Mesenchymal stem cell (in vitro differentiated cells and primary cell): Measurements from ENCODE around the gene FAM151B.

Source experiments
- DNase-seq: peaks from one replicate; pipeline ENCODE4 v3.0.0-alpha.2; 2013
- H2AFZ ChIP-seq: one replicate; pipeline ENCODE4 v1.6.1; 2013; ENCODE audit warnings: low read depth, mild to moderate bottlenecking, control low read depth, inconsistent platforms, low read length, moderate library complexity
- H2AK5ac ChIP-seq: 2 replicates; pipeline ENCODE4 v1.6.1; 2013; ENCODE audit warnings: low read length, moderate library complexity, mild to moderate bottlenecking, inconsistent platforms; ENCODE audit not compliant: severe bottlenecking
- H2BK120ac ChIP-seq: one replicate; pipeline ENCODE4 v1.6.1; 2013; ENCODE audit warnings: low read depth, mild to moderate bottlenecking, inconsistent platforms, low read length, moderate library complexity
- H2BK12ac ChIP-seq, 2 experiments: one replicate each; pipeline ENCODE4 v1.6.1; 2013; ENCODE audit warnings: inconsistent platforms in 2 of 2, low read length in 2 of 2, mild to moderate bottlenecking in 2 of 2, moderate library complexity in 2 of 2, control low read depth in 1 of 2
- H2BK15ac ChIP-seq: one replicate; pipeline ENCODE4 v1.6.1; 2013; ENCODE audit warnings: mild to moderate bottlenecking, low read depth, inconsistent platforms; ENCODE audit not compliant: poor library complexity, severe bottlenecking
- H2BK5ac ChIP-seq: 2 replicates; pipeline ENCODE4 v1.6.1; 2013; ENCODE audit warnings: low read depth, mild to moderate bottlenecking, low read length, control low read depth, inconsistent platforms; ENCODE audit not compliant: poor library complexity, severe bottlenecking
- H3K14ac ChIP-seq, 2 experiments: one replicate each; pipeline ENCODE4 v1.6.1; 2013; ENCODE audit warnings: inconsistent platforms in 2 of 2, low read length in 2 of 2, control low read depth in 1 of 2, mild to moderate bottlenecking in 1 of 2, moderate library complexity in 1 of 2
- H3K18ac ChIP-seq, 2 experiments: one replicate each; pipeline ENCODE4 v1.6.1; 2013; ENCODE audit warnings: inconsistent platforms in 2 of 2, low read length in 2 of 2, control low read depth in 1 of 2, low read depth in 1 of 2, mild to moderate bottlenecking in 1 of 2
- H3K23ac ChIP-seq, 2 experiments: one replicate each; pipeline ENCODE4 v1.6.1; 2013; ENCODE audit warnings: inconsistent platforms in 2 of 2, low read length in 2 of 2, mild to moderate bottlenecking in 2 of 2, moderate library complexity in 2 of 2, control low read depth in 1 of 2
- H3K27ac ChIP-seq: 2 replicates; pipeline ENCODE4 v1.5.1; 2013; ENCODE audit warnings: mild to moderate bottlenecking, moderate library complexity, low read length, control low read depth, inconsistent platforms; ENCODE audit not compliant: poor library complexity, severe bottlenecking
- H3K27me3 ChIP-seq, 2 experiments: 2 replicates each; pipeline versions ENCODE4 v1.6.1 to v1.7.0; 2013; ENCODE audit warnings: low read length in 2 of 2, mild to moderate bottlenecking in 2 of 2, moderate library complexity in 2 of 2, control low read depth in 1 of 2, inconsistent platforms in 1 of 2; ENCODE audit not compliant: control insufficient read depth in 1 of 2, insufficient read depth in 1 of 2
- H3K36me3 ChIP-seq, 2 experiments: 2 replicates each; pipeline versions ENCODE4 v1.6.1 to v1.7.0; 2013; ENCODE audit warnings: low read length in 2 of 2, control low read depth in 1 of 2, inconsistent platforms in 1 of 2, low read depth in 1 of 2, mild to moderate bottlenecking in 1 of 2; ENCODE audit not compliant: insufficient read depth in 2 of 2, control insufficient read depth in 1 of 2
- H3K4ac ChIP-seq, 2 experiments: one replicate each; pipeline ENCODE4 v1.6.1; 2013; ENCODE audit warnings: inconsistent platforms in 2 of 2, low read length in 2 of 2, mild to moderate bottlenecking in 2 of 2, moderate library complexity in 2 of 2, control low read depth in 1 of 2, low read depth in 1 of 2
- H3K4me1 ChIP-seq: 2 replicates; pipeline ENCODE4 v1.6.1; 2013; ENCODE audit warnings: low read depth, low read length, control low read depth; ENCODE audit not compliant: control insufficient read depth, insufficient read depth
- H3K4me2 ChIP-seq: 2 replicates; pipeline ENCODE4 v1.6.1; 2013; ENCODE audit warnings: low read length, mild to moderate bottlenecking, inconsistent platforms; ENCODE audit not compliant: poor library complexity, severe bottlenecking
- H3K4me3 ChIP-seq, 2 experiments: 2 replicates each; pipeline versions ENCODE4 v1.5.1 to v1.7.0; 2013; ENCODE audit warnings: low read length in 2 of 2, mild to moderate bottlenecking in 2 of 2, control low read depth in 1 of 2, low read depth in 1 of 2; ENCODE audit not compliant: insufficient read depth in 1 of 2
- H3K79me1 ChIP-seq: replicated peaks from 2 replicates; pipeline ENCODE4 v1.6.1; 2013; ENCODE audit warnings: mild to moderate bottlenecking, control low read depth, low read length, inconsistent platforms; ENCODE audit not compliant: poor library complexity, severe bottlenecking
- H3K9ac ChIP-seq: 2 replicates; pipeline ENCODE4 v1.7.0; 2013; ENCODE audit warnings: mild to moderate bottlenecking, low read length, moderate library complexity
- H3K9me3 ChIP-seq: 2 replicates; pipeline ENCODE4 v1.7.0; 2013; ENCODE audit warnings: mild to moderate bottlenecking, low read length; ENCODE audit not compliant: control insufficient read depth
- H4K8ac ChIP-seq: one replicate; pipeline ENCODE4 v1.6.1; 2013; ENCODE audit warnings: inconsistent platforms, mild to moderate bottlenecking, low read length, moderate library complexity
- H4K91ac ChIP-seq: one replicate; pipeline ENCODE4 v1.6.1; 2013; ENCODE audit warnings: mild to moderate bottlenecking, low read length, inconsistent platforms
- WGBS: methylation state at CpG from one replicate; pipeline ENCODE4 v1.1.7; 2013; ENCODE audit warnings: mixed read lengths; 5-methylcytosine and 5-hydroxymethylcytosine counted together

FAM151B gene

DNA sequence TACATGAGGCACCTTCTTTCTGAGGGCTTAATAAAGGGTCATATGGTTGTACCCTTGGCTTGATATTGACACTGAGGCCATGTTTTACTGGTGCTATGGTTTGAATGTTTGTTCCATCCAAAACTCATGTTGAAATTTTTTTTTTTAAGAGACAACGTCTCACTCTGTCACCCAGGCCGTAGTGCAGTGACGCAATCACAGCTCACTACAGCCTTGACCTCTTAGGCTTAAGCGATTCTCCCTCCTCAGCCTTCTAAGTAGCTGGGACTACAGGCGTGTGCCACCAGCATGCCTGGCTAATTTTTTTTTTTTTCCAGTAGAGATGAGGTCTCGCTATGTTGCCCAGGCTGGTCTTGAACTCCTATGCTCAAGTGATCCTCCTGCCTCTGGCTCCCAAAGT is 20.9 kb downstream of the FAM151B start:
- no peak overlapping the region for H2AFZ ChIP-seq
- H3K9ac ChIP-seq = no peak overlapping the region
- H3K4me1 ChIP-seq = no peaks in the 10 kb centered on the region
- no peak overlapping the region for H3K4ac ChIP-seq
- H2BK12ac ChIP-seq = no peak overlapping the region
- H3K4me3 ChIP-seq = no peak overlapping the region
- no peak overlapping the region for H2BK120ac ChIP-seq
- peaks cover 0 to 4% of the 10 kb centered on the region in 2 experiments for H3K36me3 ChIP-seq
- H3K9me3 ChIP-seq = no peaks in the 10 kb centered on the region
- no peak overlapping the region for H3K18ac ChIP-seq
- no peak for DNase-seq
- H4K91ac ChIP-seq = no peak overlapping the region
- H3K79me1 ChIP-seq = no peaks in the 10 kb centered on the region
- H2BK15ac ChIP-seq = no peak overlapping the region
- H3K23ac ChIP-seq = no peak overlapping the region
- no peak overlapping the region for H2BK5ac ChIP-seq
- no peak overlapping the region for H2AK5ac ChIP-seq
- no peak overlapping the region for H3K4me2 ChIP-seq
- H3K14ac ChIP-seq = no peak overlapping the region
- no peaks in the 10 kb centered on the region for H3K27me3 ChIP-seq
- no peak overlapping the region for H4K8ac ChIP-seq
- WGBS = 97% methylated on average over 6 of the region's 6 CpGs
- no peak overlapping the region for H3K27ac ChIP-seq

DNA sequence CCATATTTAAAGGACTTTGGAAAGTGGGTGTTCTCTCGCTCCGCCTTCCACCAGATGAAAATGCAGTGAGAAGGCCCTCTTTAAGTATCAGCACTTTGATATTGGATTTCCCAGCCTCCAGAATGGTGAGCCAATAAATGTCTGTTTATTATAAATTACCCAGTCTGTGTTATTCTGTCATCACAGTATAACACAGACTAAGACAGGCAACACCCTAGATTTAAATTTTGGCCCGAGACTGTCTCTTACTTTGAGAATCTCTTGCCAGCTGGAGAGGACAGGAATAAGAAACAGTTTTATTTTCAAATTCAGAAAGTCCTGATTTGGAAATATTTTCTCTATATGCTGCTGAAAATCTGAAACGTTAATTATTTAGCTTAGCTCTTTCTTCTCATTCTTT is 21.5 kb downstream of the FAM151B start:
- H3K4me2 ChIP-seq = no peak overlapping the region
- DNase-seq = no peak
- H3K27me3 ChIP-seq = no peaks in the 10 kb centered on the region
- no peak overlapping the region for H2BK12ac ChIP-seq
- 57% methylated on average over 2 of the region's 4 CpGs for WGBS
- no peak overlapping the region for H3K14ac ChIP-seq
- no peak overlapping the region for H3K27ac ChIP-seq
- no peak overlapping the region for H3K4ac ChIP-seq
- no peak overlapping the region for H4K91ac ChIP-seq
- no peak overlapping the region for H2BK5ac ChIP-seq
- no peak overlapping the region for H3K9ac ChIP-seq
- H3K18ac ChIP-seq = no peak overlapping the region
- H2BK15ac ChIP-seq = no peak overlapping the region
- no peaks in the 10 kb centered on the region for H3K79me1 ChIP-seq
- H2BK120ac ChIP-seq = no peak overlapping the region
- no peak overlapping the region for H3K23ac ChIP-seq
- H3K36me3 ChIP-seq = peaks cover 0 to 4% of the 10 kb centered on the region in 2 experiments
- H3K9me3 ChIP-seq = no peaks in the 10 kb centered on the region
- H3K4me3 ChIP-seq = no peak overlapping the region
- no peak overlapping the region for H4K8ac ChIP-seq
- H3K4me1 ChIP-seq = no peaks in the 10 kb centered on the region
- no peak overlapping the region for H2AK5ac ChIP-seq
- no peak overlapping the region for H2AFZ ChIP-seq

GRCh38 chr5:80516826-80517225 is 28.9 kb downstream of the FAM151B start:
- Histone ChIP-seq H3K36me3 (peaks cover 0 to 10% of the 10 kb centered on the region in 2 experiments), H3K4me2 (no peak overlapping the region), H2AFZ (no peak overlapping the region), H4K91ac (no peak overlapping the region), H2BK12ac (no peak overlapping the region), H2BK120ac (no peak overlapping the region), H3K4me1 (no peaks in the 10 kb centered on the region), H3K27me3 (no peaks in the 10 kb centered on the region), H2BK5ac (no peak overlapping the region), H3K79me1 (no peaks in the 10 kb centered on the region), H3K23ac (no peak overlapping the region), H3K9ac (no peak overlapping the region), H3K9me3 (no peaks in the 10 kb centered on the region), H3K18ac (no peak overlapping the region), H2AK5ac (no peak overlapping the region), H3K4me3 (no peak overlapping the region), H3K27ac (no peak overlapping the region), H4K8ac (no peak overlapping the region), H3K14ac (no peak overlapping the region), H2BK15ac (no peak overlapping the region), H3K4ac (no peak overlapping the region)
- 0% methylated on average over 1 of the region's 4 CpGs for WGBS
- DNase-seq = peak; percentile 92

DNA sequence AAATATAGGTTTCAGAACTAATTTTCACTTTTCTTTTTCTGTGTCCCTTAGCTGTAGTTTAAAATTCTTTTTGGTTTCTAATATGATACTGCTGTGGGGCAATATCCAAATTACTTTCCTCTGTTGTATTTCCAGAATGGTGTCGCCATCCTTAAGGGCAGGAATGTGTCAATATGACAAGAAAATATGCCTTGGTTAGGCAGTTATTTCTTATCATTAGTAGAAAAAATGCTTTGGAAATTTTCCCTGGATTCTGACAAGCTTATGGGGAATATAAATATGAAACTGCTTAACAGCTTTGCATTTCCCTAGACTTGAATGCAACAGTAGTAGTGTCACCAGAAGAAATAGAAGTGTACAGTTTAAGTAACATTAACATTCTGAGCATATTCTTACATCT is 52.8 kb downstream of the FAM151B start:
- Histone ChIP-seq H2BK5ac (no peak overlapping the region), H3K18ac (no peak overlapping the region), H3K4me2 (no peak overlapping the region), H3K9ac (no peak overlapping the region), H3K79me1 (no peaks in the 10 kb centered on the region), H3K27ac (no peak overlapping the region), H2BK120ac (no peak overlapping the region), H3K23ac (no peak overlapping the region), H3K4ac (no peak overlapping the region), H3K9me3 (no peaks in the 10 kb centered on the region), H3K14ac (no peak overlapping the region), H3K4me1 (no peaks in the 10 kb centered on the region), H2AFZ (no peak overlapping the region), H3K27me3 (no peaks in the 10 kb centered on the region), H2BK12ac (no peak overlapping the region), H4K91ac (no peak overlapping the region), H2BK15ac (no peak overlapping the region), H2AK5ac (no peak overlapping the region), H3K36me3 (no peaks in the 10 kb centered on the region), H4K8ac (no peak overlapping the region), H3K4me3 (no peak overlapping the region)
- WGBS = 89% methylated on average over 1 of the region's 1 CpG
- DNase-seq = no peak
